Renal cortical epithelial cell (primary cell): ENCODE data around the gene CFAP410. TPM values are rescaled to one million over a fixed set of nuclear protein-coding genes. Genes with fewer than 3 reads are reported as not detected.
A peak's percentile ranks its signal among the peaks of the same experiment; 100 is the strongest.

ENCODE experiments used
- DNase-seq: peaks from one replicate; pipeline ENCODE4 v3.0.0-alpha.2; 2011; ENCODE audit warnings: low read depth
- total RNA-seq: library from RNA; depleted of rRNA; stranded (reverse); fragments of >200 nt; gene quantifications from 2 replicates; pipeline ENCODE4 v1.2.3, GENCODE V29; 2014

The CFAP410 gene
- total RNA-seq, 1 donor from 2014 or later, result 13.0 TPM

- DNase-seq, result no peak
These were observed 21.3 kb downstream of the CFAP410 start for GRCh38 chr21:44317871-44318270.

DNA sequence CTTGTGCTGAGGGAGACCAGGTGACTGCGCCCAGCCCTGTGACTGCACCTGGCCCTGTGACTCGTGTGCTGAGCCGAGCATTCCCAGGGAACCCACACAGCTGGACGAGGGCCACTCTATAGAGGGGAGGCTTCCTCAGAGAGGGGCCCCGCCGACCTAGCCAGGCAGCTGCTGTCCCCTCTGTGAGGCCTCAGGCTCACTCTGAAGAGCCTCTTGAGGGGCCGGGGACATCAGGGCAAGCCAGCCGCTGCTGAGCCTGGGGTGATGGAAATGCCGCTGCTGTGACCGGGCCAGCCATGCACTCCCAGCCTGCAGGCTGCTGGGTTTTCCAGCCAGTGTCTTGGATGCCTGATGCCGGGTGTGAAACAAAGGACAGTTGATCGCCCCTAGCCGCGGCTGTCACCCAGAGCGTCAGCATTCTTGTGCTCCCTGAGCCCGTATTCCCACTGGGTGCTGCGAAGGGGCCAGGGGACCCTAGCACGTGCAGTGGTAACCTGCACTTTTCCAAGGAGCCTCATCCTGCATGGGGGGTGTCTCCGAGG is 21.9 kb downstream of the CFAP410 start:
- no peak for DNase-seq

DNA sequence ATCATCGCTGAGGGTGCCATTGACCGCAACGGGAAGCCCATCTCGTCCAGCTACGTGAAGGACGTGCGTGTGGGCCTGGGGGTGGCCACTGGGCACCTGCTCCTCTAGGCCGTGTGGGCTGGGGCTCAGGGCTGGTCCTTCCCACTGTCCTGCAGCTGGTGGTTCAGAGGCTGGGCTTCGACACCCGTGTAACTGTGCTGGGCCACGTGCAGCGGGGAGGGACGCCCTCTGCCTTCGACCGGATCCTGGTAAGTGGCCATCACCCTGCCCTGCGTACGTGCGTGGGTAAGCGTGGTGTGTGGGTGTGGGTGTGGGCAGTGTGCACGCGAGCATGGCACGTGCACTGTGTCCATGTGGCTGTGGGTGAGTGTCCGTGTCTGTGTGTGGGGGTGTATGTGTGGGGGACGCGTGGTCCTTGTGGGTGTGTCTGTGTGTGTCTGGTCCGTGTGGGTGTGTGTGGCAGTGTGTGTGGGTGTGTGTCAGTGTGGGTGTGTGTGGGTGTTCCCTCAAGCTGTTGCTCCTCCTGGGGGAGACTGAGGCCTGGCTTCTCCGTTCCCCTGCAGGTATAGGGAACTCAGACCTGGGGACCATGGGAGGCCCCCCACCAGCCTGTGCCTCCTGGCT is 22.8 kb downstream of the CFAP410 start:
- DNase-seq, result no peak

DNA sequence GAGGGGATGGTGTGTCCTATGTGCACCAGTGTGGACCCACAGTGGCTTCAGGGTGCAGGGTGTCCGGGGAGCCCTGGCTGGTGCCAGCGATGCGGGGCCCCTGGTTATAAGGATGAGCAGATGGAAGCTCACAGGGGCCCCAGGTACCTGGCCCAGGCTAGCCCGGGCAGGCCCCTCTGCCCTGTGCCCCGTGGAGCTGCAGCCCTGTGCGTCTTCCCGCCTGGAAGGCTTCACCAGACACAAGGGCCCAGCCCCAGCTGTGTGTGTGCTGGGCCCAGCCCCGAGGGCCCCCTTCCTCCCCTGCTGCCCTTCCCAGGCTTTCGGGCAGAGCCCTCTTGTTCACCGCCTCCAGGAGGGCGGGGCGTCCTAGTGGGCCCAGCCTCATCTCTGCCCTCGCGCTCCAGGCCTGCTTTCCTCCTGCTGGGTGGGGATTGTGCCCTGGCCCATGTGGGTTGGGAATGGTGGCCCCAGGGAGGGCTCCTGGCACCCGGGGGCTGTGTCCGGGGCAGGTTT is 23.4 kb downstream of the CFAP410 start:
- no peak for DNase-seq

GRCh38 chr21:44314561-44314960 is 24.6 kb downstream of the CFAP410 start:
- DNase-seq, result no peak

- DNase-seq, result no peak
These were observed 25.1 kb downstream of the CFAP410 start for GRCh38 chr21:44314128-44314527.

DNA sequence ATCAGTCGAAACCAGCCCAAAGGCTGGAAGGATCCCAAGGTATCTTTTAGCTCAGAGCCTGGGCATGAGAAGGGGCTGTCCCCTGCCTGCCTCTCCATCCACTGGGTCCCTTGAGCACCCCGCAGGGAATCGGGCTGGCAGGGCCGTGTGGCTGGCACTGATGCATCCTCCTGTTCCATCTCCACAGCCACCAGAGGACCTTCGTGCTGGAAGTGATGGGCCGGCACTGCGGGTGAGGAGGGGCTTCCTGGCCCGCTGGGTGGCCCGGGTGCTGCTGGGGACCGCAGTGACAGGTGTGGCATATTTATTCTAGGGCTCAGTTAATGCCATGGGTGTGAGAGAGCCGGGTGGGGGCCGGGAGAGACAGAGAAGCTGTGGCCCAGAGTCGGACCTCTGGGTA is 25.7 kb downstream of the CFAP410 start:
- no peak for DNase-seq

GRCh38 chr21:44312716-44313115 is 26.5 kb downstream of the CFAP410 start:
- DNase-seq, result no peak

DNA sequence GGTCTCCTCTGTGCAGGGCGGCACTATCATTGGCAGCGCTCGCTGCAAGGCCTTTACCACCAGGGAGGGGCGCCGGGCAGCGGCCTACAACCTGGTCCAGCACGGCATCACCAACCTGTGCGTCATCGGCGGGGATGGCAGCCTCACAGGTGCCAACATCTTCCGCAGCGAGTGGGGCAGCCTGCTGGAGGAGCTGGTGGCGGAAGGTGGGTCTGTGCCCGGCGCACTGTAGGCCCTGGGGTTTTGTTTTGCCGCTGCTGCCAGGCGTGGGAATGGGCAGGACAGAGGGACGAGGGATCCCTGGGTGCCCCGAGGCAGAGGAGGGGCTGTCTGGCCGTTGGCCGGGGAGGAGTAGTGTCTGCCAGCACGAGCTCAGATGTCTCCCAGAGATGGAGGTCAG is 27.1 kb downstream of the CFAP410 start:
- no peak for DNase-seq

GRCh38 chr21:44310628-44311507 is 28.3 kb downstream of the CFAP410 start:
- no peak for DNase-seq

GRCh38 chr21:44306936-44307704 is 32.1 kb downstream of the CFAP410 start:
- DNase-seq, result peak; percentile 8

DNA sequence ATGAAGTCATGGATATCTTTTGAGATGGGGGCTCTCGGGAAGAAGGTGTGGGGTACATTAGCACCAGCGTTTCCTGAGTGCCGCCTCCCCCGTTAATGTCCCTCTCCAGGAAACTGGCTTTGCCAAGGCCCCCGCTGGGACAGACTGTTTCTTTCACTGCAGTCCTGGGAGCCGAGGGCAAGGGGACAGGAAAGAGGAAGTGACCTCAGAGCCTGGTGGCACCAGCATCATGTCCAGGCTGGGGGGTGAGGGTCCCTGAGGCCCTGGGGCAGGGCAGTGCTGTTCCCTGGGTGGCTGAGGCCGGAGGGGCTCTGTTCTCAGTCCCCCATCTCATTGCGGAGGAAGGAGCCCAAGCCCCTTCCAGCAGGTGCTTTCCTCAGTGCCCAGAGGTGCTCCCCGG is 33.5 kb downstream of the CFAP410 start:
- DNase-seq, result no peak

DNA sequence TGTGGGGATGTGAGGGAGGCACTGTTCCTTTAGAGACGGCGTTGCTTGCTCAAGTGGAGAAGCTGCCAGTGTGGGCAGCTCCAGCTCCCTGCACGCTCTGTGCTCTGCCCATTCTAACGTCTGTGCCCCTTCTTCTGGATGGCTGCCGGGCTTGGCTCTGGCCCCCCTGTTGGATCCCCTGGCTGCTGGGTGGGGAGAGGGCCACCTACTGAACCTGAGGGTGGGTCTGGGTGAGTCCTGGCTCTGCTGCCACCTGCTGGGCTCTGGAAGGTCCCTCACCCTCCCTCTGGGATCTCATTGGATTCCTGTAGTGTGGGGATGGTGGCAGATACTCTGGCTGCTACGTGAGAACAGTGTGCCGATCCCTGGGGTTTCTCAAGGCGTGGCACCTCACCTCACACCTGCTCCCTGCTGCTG is 34.3 kb downstream of the CFAP410 start:
- peak; percentile 29 for DNase-seq

GRCh38 chr21:44304011-44304616 is 35.1 kb downstream of the CFAP410 start:
- DNase-seq, result no peak

DNA sequence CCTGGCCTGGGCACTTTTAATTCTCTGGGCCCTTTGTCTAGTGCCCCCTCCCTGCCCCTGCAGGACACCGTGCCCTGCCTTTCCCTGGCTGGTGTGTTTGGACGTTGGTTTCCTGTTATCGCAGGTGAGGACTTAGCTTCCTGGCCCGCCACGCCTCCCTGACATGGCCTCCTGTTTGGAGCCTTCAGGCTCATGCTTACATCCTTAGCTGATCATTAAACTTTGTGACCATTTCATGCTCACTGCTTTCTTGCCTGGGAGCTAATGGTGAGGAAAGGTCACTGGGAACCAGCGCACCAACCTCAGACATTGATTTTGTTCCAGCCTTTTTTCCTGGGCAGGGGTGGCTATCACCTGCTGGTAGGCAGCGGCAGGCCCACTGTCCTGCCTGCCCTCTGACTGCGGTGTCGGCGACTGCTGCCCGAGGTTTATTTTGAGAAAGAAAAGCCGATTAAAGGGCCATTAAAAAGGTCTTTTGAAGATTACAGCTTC is 35.7 kb downstream of the CFAP410 start:
- peak; percentile 92 for DNase-seq

DNA sequence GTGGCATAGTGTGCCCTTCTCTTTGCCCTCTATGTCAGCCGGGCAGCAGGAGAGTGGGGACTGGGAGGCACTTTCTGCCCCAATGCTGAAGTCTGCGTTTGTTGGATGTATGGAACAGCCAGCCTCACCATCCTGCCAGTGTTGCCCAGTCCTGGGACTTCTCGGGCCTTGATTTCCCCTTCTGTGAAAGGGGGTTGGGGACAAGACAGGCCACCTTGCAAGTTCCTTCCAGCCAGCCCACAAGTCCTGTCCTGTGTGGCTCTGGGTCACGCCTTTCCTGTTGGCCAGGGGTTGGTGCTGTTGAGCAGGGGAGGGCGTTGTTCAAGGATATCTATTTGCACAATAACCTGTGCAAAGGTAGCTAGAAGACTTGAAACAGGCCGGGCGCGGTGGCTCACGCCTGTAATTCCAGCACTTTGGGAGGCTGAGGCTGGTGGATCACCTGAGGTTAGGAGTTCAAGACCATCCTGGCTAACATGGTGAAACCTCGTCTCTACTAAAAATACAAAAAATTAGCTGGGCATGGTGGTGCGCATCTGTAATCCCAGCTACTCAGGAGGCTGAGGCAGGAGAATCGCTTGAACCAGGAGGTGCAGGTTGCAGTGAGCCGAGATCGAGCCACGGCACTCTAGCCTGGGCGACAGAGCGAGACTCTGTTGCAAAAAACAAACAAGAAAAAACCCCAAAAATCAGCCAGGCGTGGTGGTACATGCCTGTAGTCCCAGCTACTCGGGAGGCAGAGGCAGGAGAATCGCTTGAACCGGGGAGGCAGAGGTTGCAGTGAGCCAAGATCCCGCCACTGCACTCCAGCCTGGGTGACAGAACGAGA is 36.4 kb downstream of the CFAP410 start:
- DNase-seq, result peak; percentile 33

DNA sequence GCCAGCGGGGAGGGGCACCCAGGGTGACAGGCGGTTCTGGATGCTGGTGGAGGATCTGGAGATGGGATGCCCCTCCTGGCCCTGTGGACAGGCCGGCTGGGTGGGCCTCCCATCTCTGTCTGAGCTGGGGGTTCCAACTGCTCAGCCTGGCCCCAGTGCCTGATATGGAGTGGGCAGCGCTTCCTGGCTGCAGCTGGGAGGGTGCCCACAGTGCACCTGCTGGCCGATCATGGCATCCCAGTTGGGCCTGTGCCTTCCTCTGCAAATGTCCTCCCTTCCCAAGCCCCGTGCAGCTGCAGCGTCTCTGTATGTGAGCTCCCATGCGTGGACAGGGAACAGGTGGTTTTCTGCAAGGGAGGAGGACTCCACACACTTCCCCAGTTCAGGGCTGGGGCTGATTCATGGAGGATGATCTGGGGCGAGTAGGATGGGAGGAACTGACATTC is 37.2 kb downstream of the CFAP410 start:
- DNase-seq, result no peak

- DNase-seq, result no peak
These were observed 38.0 kb downstream of the CFAP410 start for GRCh38 chr21:44301141-44301540.

GRCh38 chr21:44300262-44300959 is 38.8 kb downstream of the CFAP410 start:
- DNase-seq, result peak; percentile 8
